Gastrocnemius medialis (tissue), 4 donors: ENCODE measurements around the gene TBCK.

Source experiments
- POLR2A ChIP-seq, 2 donors: fragments of 450-650 bp; IDR thresholded peaks; one replicate each; pipeline ENCODE4 v1.6.1; 2017; ENCODE audit warnings: antibody characterized with exemption in 2 of 2, mild to moderate bottlenecking in 2 of 2, moderate library complexity in 2 of 2
- TF ChIP-seq, protein P1 (sequence below), 5 experiments: fragments of 450-650 bp in 3 of 5; fragments of 200-600 bp in 2 of 5; sonication (generic) in 2 of 5; IDR thresholded peaks in 4 of 5; conservative IDR thresholded peaks in 1 of 5; 1 replicate in 4 of 5; 2 replicates in 1 of 5; pipeline ENCODE4 v1.5.1; 2016 to 2019; ENCODE audit warnings: antibody characterized with exemption in 5 of 5, mild to moderate bottlenecking in 3 of 5, moderate library complexity in 3 of 5

DNA sequence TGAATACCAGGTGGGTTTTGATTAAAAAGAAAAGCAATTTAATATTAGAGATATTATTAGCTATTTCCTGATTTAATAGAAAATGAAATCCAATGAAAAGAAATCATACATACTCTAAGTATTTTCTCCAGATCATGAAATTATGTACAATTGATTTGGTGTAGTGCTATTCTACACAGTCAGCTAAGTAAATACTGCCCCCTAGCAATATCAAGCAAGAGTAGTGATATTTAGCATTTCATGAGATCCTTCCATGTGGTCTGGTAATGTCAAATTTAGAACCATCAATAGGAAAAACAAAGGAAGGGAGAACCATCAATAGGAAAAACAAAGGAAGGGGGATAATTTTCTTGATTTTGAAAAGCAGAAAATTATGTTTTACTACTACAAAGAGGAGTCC lies 114.6 kb downstream of the TBCK start:
- no peak for TF ChIP-seq POLR2A (IDR thresholded peaks at IDR 0.05)
- TF ChIP-seq, protein P1, sequence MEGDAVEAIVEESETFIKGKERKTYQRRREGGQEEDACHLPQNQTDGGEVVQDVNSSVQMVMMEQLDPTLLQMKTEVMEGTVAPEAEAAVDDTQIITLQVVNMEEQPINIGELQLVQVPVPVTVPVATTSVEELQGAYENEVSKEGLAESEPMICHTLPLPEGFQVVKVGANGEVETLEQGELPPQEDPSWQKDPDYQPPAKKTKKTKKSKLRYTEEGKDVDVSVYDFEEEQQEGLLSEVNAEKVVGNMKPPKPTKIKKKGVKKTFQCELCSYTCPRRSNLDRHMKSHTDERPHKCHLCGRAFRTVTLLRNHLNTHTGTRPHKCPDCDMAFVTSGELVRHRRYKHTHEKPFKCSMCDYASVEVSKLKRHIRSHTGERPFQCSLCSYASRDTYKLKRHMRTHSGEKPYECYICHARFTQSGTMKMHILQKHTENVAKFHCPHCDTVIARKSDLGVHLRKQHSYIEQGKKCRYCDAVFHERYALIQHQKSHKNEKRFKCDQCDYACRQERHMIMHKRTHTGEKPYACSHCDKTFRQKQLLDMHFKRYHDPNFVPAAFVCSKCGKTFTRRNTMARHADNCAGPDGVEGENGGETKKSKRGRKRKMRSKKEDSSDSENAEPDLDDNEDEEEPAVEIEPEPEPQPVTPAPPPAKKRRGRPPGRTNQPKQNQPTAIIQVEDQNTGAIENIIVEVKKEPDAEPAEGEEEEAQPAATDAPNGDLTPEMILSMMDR (IDR thresholded peaks at IDR 0.05 in 4 of 5, conservative IDR thresholded peaks at IDR 0.05 in 1 of 5): peak in 1 of 5 experiments; percentile 21
